ENCODE measurements around the gene GDF7. TPM values are rescaled to one million over a fixed set of nuclear protein-coding genes. Genes with fewer than 3 reads are reported as not detected.

Gene GDF7
- total and polyA plus RNA-seq, 2 donors (not counting 3 experiments of a cell fraction or from before 2014, with no cell fraction given): 3.7 to 3.9 TPM

DNA sequence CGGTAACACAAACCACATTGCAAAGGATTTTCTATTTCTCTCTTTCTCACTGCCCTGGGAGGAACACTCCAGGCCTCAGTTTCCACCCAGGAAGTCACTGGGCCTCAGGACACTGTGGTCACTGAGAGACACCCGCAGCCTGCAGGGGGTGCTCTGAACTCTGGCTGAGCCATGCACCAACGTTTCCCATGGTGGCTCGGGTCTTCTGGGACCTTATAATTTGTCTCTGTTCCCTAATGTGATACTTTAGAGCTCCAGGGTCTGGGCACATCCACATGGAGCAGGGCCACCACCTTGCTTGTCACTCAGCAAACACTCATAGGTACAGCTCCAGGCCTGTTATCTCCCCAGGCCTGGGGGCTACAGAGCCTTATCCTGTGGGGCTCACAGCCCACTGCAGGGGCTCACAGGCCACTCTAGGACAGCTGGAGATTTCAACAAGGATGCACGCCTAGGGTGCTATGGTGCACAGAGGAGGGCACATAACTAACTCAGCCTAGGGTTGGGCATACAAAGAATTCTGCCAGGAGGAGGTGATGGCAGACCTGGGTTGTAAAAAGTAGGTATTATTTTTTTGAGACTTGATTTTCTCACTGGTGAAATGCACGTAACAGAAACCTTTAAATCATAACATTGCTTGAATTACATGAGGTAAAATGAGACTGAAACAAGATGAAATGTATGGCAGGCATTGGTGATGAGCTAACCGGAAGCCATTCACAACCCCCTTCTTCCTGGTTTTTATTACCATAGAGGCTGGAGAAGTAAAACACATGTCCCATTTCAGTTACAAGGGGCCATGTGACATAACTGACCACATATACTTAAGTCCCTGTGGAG is 13.0 kb upstream of the GDF7 start:
- H3K9me1 ChIP-seq (replicated peaks; ENCODE audit: control insufficient read depth, extremely low read depth, insufficient read depth, low read length): no peaks in the 10 kb centered on the region
- BruUV-seq (replicated peaks): no TSS peak
- POLR2A ChIA-PET: no interaction called here
- no peak for TF ChIP-seq FOS (IDR thresholded peaks at IDR 0.05; ENCODE audit: borderline replicate concordance, insufficient read depth, low read length)
- TF ChIP-seq POLR2A (IDR thresholded peaks at IDR 0.05; ENCODE audit: low read depth, low read length): no peak
- TF ChIP-seq, protein P1, sequence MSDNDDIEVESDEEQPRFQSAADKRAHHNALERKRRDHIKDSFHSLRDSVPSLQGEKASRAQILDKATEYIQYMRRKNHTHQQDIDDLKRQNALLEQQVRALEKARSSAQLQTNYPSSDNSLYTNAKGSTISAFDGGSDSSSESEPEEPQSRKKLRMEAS (IDR thresholded peaks at IDR 0.05; ENCODE audit: insufficient read depth, insufficient read length): no peak
- no peak for TF ChIP-seq JUN (IDR thresholded peaks at IDR 0.05; ENCODE audit: borderline replicate concordance, insufficient read depth, insufficient read length, low read depth)
- no peak for TF ChIP-seq EZH2 (IDR thresholded peaks at IDR 0.05; ENCODE audit: borderline replicate concordance, low read depth, low read length, severe bottlenecking)
- no peak for TF ChIP-seq GATA2 (IDR thresholded peaks at IDR 0.05; ENCODE audit: insufficient read depth, insufficient read length, low read depth, low read length)
- dilution Hi-C loops (cut with MboI; ENCODE audit: extremely low pct_ligation_motif_present, low sequenced_read_pairs) (no loop called here), intact Hi-C loops (cut with micrococcal nuclease) (no loop called here)
- peaks cover 11 to 21% of the 10 kb centered on the region in 2 experiments for H3K27me3 ChIP-seq (ENCODE audit: control insufficient read depth in 2 of 2, insufficient read depth in 2 of 2, low read length in 2 of 2)
- H3K4me3 ChIP-seq (replicated peaks in 1 of 3; ENCODE audit: insufficient read depth in 1 of 3, low read depth in 1 of 3, low read length in 3 of 3): no peak overlapping the region
- H4K20me1 ChIP-seq (replicated peaks; ENCODE audit: control insufficient read depth, extremely low read depth, insufficient read depth, low read length): no peaks in the 10 kb centered on the region
- no peaks in the 10 kb centered on the region for H3K9me3 ChIP-seq (replicated peaks; ENCODE audit: control insufficient read depth, insufficient read depth, low read length)
- no peak overlapping the region for H3K27ac ChIP-seq (ENCODE audit: insufficient read depth, low read depth, low read length)
- no peak for DNase-seq (ENCODE audit: low read depth, low spot score)
- no peak overlapping the region for H2AFZ ChIP-seq (ENCODE audit: low read depth, low read length)
- no peak for FAIRE-seq
- no peak overlapping the region for H3K4me2 ChIP-seq (ENCODE audit: insufficient read depth, low read length)
- H3K9ac ChIP-seq (replicated peaks; ENCODE audit: extremely low read depth, insufficient read depth, low read length): no peak overlapping the region
- H3K79me2 ChIP-seq (ENCODE audit: control insufficient read depth, insufficient read depth, low read length): no peaks in the 10 kb centered on the region
- CTCF ChIA-PET: interaction anchor here (0.6 to 3.2 kb wide), 4 partner anchors 12 to 309 kb away, joined by 3 to 11 read pairs (median 3); partner anchors contain the start of gene GDF7
- H3K36me3 ChIP-seq (ENCODE audit: control insufficient read depth in 2 of 2, extremely low read depth in 1 of 2, insufficient read depth in 2 of 2, low read length in 2 of 2): no peaks in the 10 kb centered on the region
- H3K4me1 ChIP-seq (ENCODE audit: control insufficient read depth, extremely low read depth, insufficient read depth, low read length): peaks cover 10% of the 10 kb centered on the region

DNA sequence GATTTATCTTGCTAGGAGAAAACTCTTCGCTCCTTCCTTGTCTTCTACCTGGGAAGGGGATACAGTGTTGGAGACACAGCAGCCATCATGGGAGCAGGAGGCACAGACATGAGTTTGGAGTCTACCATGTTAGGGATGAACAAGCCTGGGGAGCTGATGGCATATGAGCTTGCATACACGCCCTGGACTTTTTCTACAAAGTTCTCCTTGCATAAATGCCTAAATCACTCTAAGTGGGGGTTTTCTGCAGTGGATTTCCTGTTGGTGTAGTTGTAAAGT is 12.5 kb upstream of the GDF7 start:
- H3K9ac ChIP-seq (replicated peaks; ENCODE audit: extremely low read depth, insufficient read depth, low read length): no peak overlapping the region
- intact Hi-C loops (cut with micrococcal nuclease): no loop called here
- H3K4me3 ChIP-seq (replicated peaks in 1 of 3; ENCODE audit: insufficient read depth in 1 of 3, low read depth in 1 of 3, low read length in 3 of 3): no peak overlapping the region
- BruUV-seq (replicated peaks): no TSS peak
- H3K9me1 ChIP-seq (replicated peaks; ENCODE audit: control insufficient read depth, extremely low read depth, insufficient read depth, low read length): no peaks in the 10 kb centered on the region
- TF ChIP-seq GATA2 (IDR thresholded peaks at IDR 0.05; ENCODE audit: insufficient read depth, insufficient read length, low read depth, low read length): no peak
- TF ChIP-seq, protein P1 (IDR thresholded peaks at IDR 0.05; ENCODE audit: insufficient read depth, insufficient read length): no peak
- TF ChIP-seq MYC (IDR thresholded peaks at IDR 0.05; ENCODE audit: low read depth, low read length): no peak
- no peak overlapping the region for H2AFZ ChIP-seq (ENCODE audit: low read depth, low read length)
- no peaks in the 10 kb centered on the region for H3K79me2 ChIP-seq (ENCODE audit: control insufficient read depth, insufficient read depth, low read length)
- FAIRE-seq: no peak
- no peak overlapping the region for H3K4me2 ChIP-seq (ENCODE audit: insufficient read depth, low read length)
- CTCF ChIA-PET: interaction anchor here (0.6 to 3.2 kb wide), 4 partner anchors 12 to 308 kb away, joined by 3 to 11 read pairs (median 3); partner anchors contain the start of gene GDF7
- H3K4me1 ChIP-seq (ENCODE audit: control insufficient read depth, extremely low read depth, insufficient read depth, low read length): peaks cover 10% of the 10 kb centered on the region
- H3K27me3 ChIP-seq (ENCODE audit: control insufficient read depth in 2 of 2, insufficient read depth in 2 of 2, low read length in 2 of 2): peaks cover 16 to 23% of the 10 kb centered on the region in 2 experiments
- no peak overlapping the region for H3K27ac ChIP-seq (ENCODE audit: insufficient read depth, low read depth, low read length)
- no peak for DNase-seq (ENCODE audit: low read depth, low spot score)
- dilution Hi-C loops (cut with MboI; ENCODE audit: extremely low pct_ligation_motif_present, low sequenced_read_pairs): no loop called here
- POLR2A ChIA-PET: no interaction called here
- H3K36me3 ChIP-seq (ENCODE audit: control insufficient read depth in 2 of 2, extremely low read depth in 1 of 2, insufficient read depth in 2 of 2, low read length in 2 of 2): no peaks in the 10 kb centered on the region
- H4K20me1 ChIP-seq (replicated peaks; ENCODE audit: control insufficient read depth, extremely low read depth, insufficient read depth, low read length): no peaks in the 10 kb centered on the region
- no peaks in the 10 kb centered on the region for H3K9me3 ChIP-seq (replicated peaks; ENCODE audit: control insufficient read depth, insufficient read depth, low read length)
